Measurements from ENCODE around the gene ZNF680.

The ZNF680 gene

GRCh38 chr7:64603271-64603670 lies 40.4 kb upstream of the ZNF680 start:
- DNase-seq (ENCODE audit: extremely low spot score): no peak
- TF ChIP-seq FOXM1 (IDR thresholded peaks at IDR 0.05; ENCODE audit: borderline replicate concordance) (no peak), PKNOX1 (IDR thresholded peaks at IDR 0.05) (no peak)
- ChIA-PET POLR2A (no interaction called here), CTCF (no interaction called here)

- TF ChIP-seq FOXK2 (IDR thresholded peaks at IDR 0.05) (no peak), BHLHE40 (IDR thresholded peaks at IDR 0.05; ENCODE audit: borderline replicate concordance) (no peak), SP1 (IDR thresholded peaks at IDR 0.05) (no peak)
- CTCF ChIA-PET: no interaction called here
- DNase-seq (ENCODE audit: extremely low spot score): no peak
- POLR2A ChIA-PET: no interaction called here
Measured at GRCh38 chr7:64602518-64602917, 39.6 kb upstream of the ZNF680 start.

- CTCF ChIA-PET: no interaction called here
- POLR2A ChIA-PET: no interaction called here
- TF ChIP-seq FOXM1 (IDR thresholded peaks at IDR 0.05; ENCODE audit: borderline replicate concordance) (no peak), CTBP1 (IDR thresholded peaks at IDR 0.05; ENCODE audit: borderline replicate concordance) (no peak), SP1 (IDR thresholded peaks at IDR 0.05) (no peak), HDGF (IDR thresholded peaks at IDR 0.05; ENCODE audit: borderline replicate concordance) (no peak), ARNT (IDR thresholded peaks at IDR 0.05) (no peak), TARDBP (IDR thresholded peaks at IDR 0.05) (no peak), FOXK2 (IDR thresholded peaks at IDR 0.05) (no peak), PKNOX1 (IDR thresholded peaks at IDR 0.05) (no peak), ELF4 (IDR thresholded peaks at IDR 0.05) (no peak), NFRKB (IDR thresholded peaks at IDR 0.05) (no peak)
- DNase-seq (ENCODE audit: extremely low spot score): no peak
Measured at GRCh38 chr7:64602086-64602485, 39.2 kb upstream of the ZNF680 start.

GRCh38 chr7:64599359-64599758 lies 36.5 kb upstream of the ZNF680 start:
- ChIA-PET POLR2A (no interaction called here), CTCF (no interaction called here)
- no peak for DNase-seq (ENCODE audit: extremely low spot score)

GRCh38 chr7:64590971-64591370 lies 28.1 kb upstream of the ZNF680 start:
- DNase-seq (ENCODE audit: extremely low spot score): no peak
- ChIA-PET POLR2A (no interaction called here), CTCF (no interaction called here)
- no peak for TF ChIP-seq SP1 (IDR thresholded peaks at IDR 0.05)
- TF ChIP-seq HDGF (IDR thresholded peaks at IDR 0.05; ENCODE audit: borderline replicate concordance): no peak
- no peak for TF ChIP-seq TARDBP (IDR thresholded peaks at IDR 0.05)
- TF ChIP-seq ELF4 (IDR thresholded peaks at IDR 0.05): no peak
- TF ChIP-seq FOXM1 (IDR thresholded peaks at IDR 0.05; ENCODE audit: borderline replicate concordance): no peak
- no peak for TF ChIP-seq SUZ12 (IDR thresholded peaks at IDR 0.05)
- TF ChIP-seq LEF1 (IDR thresholded peaks at IDR 0.05; ENCODE audit: borderline replicate concordance): no peak
- TF ChIP-seq PKNOX1 (IDR thresholded peaks at IDR 0.05): no peak
- TF ChIP-seq ARNT (IDR thresholded peaks at IDR 0.05): no peak
- TF ChIP-seq NFRKB (IDR thresholded peaks at IDR 0.05): no peak
- TF ChIP-seq FOXA1 (IDR thresholded peaks at IDR 0.05): no peak
- TF ChIP-seq ZNF384 (IDR thresholded peaks at IDR 0.05): no peak
- TF ChIP-seq FOXK2 (IDR thresholded peaks at IDR 0.05): no peak
- no peak for TF ChIP-seq L3MBTL2 (conservative IDR thresholded peaks at IDR 0.05)
- no peak for TF ChIP-seq BHLHE40 (IDR thresholded peaks at IDR 0.05; ENCODE audit: borderline replicate concordance)
- TF ChIP-seq CTBP1 (IDR thresholded peaks at IDR 0.05; ENCODE audit: borderline replicate concordance): no peak

More at GRCh38 chr7:64599359-64599758, 36.5 kb upstream of the ZNF680 start:
- TF ChIP-seq FOXK2 (IDR thresholded peaks at IDR 0.05) (no peak), SP1 (IDR thresholded peaks at IDR 0.05) (no peak), ARNT (IDR thresholded peaks at IDR 0.05) (no peak), SUZ12 (IDR thresholded peaks at IDR 0.05) (no peak), LEF1 (IDR thresholded peaks at IDR 0.05; ENCODE audit: borderline replicate concordance) (no peak), BHLHE40 (IDR thresholded peaks at IDR 0.05; ENCODE audit: borderline replicate concordance) (no peak), ELF4 (IDR thresholded peaks at IDR 0.05) (no peak), L3MBTL2 (conservative IDR thresholded peaks at IDR 0.05) (no peak), HDGF (IDR thresholded peaks at IDR 0.05; ENCODE audit: borderline replicate concordance) (no peak), TARDBP (IDR thresholded peaks at IDR 0.05) (no peak), FOXM1 (IDR thresholded peaks at IDR 0.05; ENCODE audit: borderline replicate concordance) (no peak), NFRKB (IDR thresholded peaks at IDR 0.05) (no peak), CTBP1 (IDR thresholded peaks at IDR 0.05; ENCODE audit: borderline replicate concordance) (no peak), ZNF384 (IDR thresholded peaks at IDR 0.05) (no peak), PKNOX1 (IDR thresholded peaks at IDR 0.05) (no peak)

GRCh38 chr7:64581926-64582894 lies 19.3 kb upstream of the ZNF680 start:
- DNase-seq (ENCODE audit: extremely low spot score): no peak
- TF ChIP-seq TARDBP (IDR thresholded peaks at IDR 0.05): no peak
- no peak for TF ChIP-seq ARNT (IDR thresholded peaks at IDR 0.05)
- no peak for TF ChIP-seq ZNF384 (IDR thresholded peaks at IDR 0.05)
- TF ChIP-seq HDGF (IDR thresholded peaks at IDR 0.05; ENCODE audit: borderline replicate concordance): no peak
- TF ChIP-seq PKNOX1 (IDR thresholded peaks at IDR 0.05): no peak
- TF ChIP-seq SP1 (IDR thresholded peaks at IDR 0.05): no peak
- TF ChIP-seq ELF4 (IDR thresholded peaks at IDR 0.05): no peak
- TF ChIP-seq L3MBTL2 (conservative IDR thresholded peaks at IDR 0.05): no peak
- TF ChIP-seq FOXA1 (IDR thresholded peaks at IDR 0.05): no peak
- no peak for TF ChIP-seq NFRKB (IDR thresholded peaks at IDR 0.05)
- TF ChIP-seq CTBP1 (IDR thresholded peaks at IDR 0.05; ENCODE audit: borderline replicate concordance): no peak
- no peak for TF ChIP-seq SUZ12 (IDR thresholded peaks at IDR 0.05)
- no peak for TF ChIP-seq FOXK2 (IDR thresholded peaks at IDR 0.05)
- TF ChIP-seq LEF1 (IDR thresholded peaks at IDR 0.05; ENCODE audit: borderline replicate concordance): no peak

More at GRCh38 chr7:64581926-64582894, 19.3 kb upstream of the ZNF680 start:
- POLR2A ChIA-PET: interaction anchor here (0.6 kb wide), 1 partner anchor 321 kb away, joined by 3 read pairs; the partner anchor contains the start of gene ZNF273
- CTCF ChIA-PET: no interaction called here
